Measurements from ENCODE around the gene SORBS1. TPM values are rescaled to one million over a fixed set of nuclear protein-coding genes. Genes with fewer than 3 reads are reported as not detected.

Gene SORBS1
- total RNA-seq, 4 donors from 2014 or later, result 21.5 to 65.8 (median 30.1) TPM

Other genes starting within 250 kb of the SORBS1 start
- gene ALDH18A1, start 95.3 kb upstream of the SORBS1 start, total RNA-seq, result 100 to 1,000 TPM in 2 of 4 donors, 10 to 100 TPM in 2; 66.6 to 134 (median 96.5) TPM
- 10 to 100 TPM; 37.5 to 62.1 (median 51.8) TPM for gene TCTN3, start 132.6 kb upstream of the SORBS1 start, total RNA-seq
- gene ENTPD1, start 194.8 kb upstream of the SORBS1 start, total RNA-seq, result 10 to 100 TPM in 3 of 4 donors, 1 to 10 TPM in 1; 7.2 to 19.3 (median 13.4) TPM